GM12878 (cell line): ENCODE results near the gene TRPV3.
A peak's percentile ranks its signal among the peaks of the same experiment; 100 is the strongest.

Source experiments
- BMI1 ChIP-seq: fragments of 450-650 bp; IDR thresholded peaks from 2 replicates; pipeline ENCODE4 v1.6.1; 2016; ENCODE audit warnings: mild to moderate bottlenecking, moderate library complexity, borderline replicate concordance
- CBFB ChIP-seq: IDR thresholded peaks from 2 replicates; pipeline ENCODE4 v1.6.1; 2016; ENCODE audit warnings: antibody characterized with exemption, low read depth
- CREB1 ChIP-seq: IDR thresholded peaks from 2 replicates; pipeline ENCODE4 v1.6.1; 2012; ENCODE audit warnings: low read depth, mild to moderate bottlenecking, inconsistent platforms
- CREM ChIP-seq: IDR thresholded peaks from 2 replicates; pipeline ENCODE4 v1.6.1; 2014; ENCODE audit warnings: antibody characterized with exemption, low read depth
- EGR1 ChIP-seq, 2 experiments: IDR thresholded peaks; 1 replicate in 1 of 2; 2 replicates in 1 of 2; pipeline ENCODE4 v1.6.1; 2011 to 2012; ENCODE audit warnings: low read depth in 2 of 2, low read length in 2 of 2, borderline replicate concordance in 1 of 2, mild to moderate bottlenecking in 1 of 2, moderate library complexity in 1 of 2
- JUNB ChIP-seq: IDR thresholded peaks from 2 replicates; pipeline ENCODE4 v1.6.1; 2016; ENCODE audit warnings: antibody characterized with exemption, mild to moderate bottlenecking
- MYC ChIP-seq: IDR thresholded peaks from 2 replicates; pipeline ENCODE4 v1.6.1; 2011; ENCODE audit warnings: mild to moderate bottlenecking, low read length, moderate library complexity, inconsistent platforms; ENCODE audit not compliant: insufficient read depth, insufficient replicate concordance, insufficient read length, severe bottlenecking
- POLR2A ChIP-seq: IDR thresholded peaks from 2 replicates; pipeline ENCODE4 v1.6.1; 2011; ENCODE audit warnings: low read depth, mild to moderate bottlenecking, low read length
- TF ChIP-seq, protein P1 (sequence below): fragments of 150-350 bp; IDR thresholded peaks from 2 replicates; pipeline ENCODE4 v1.6.1; 2016; ENCODE audit warnings: low read depth, low read length
- TF ChIP-seq, protein P2 (sequence below): IDR thresholded peaks from 2 replicates; pipeline ENCODE4 v1.6.1; 2012; ENCODE audit warnings: low read depth, low read length, improper control_type of control experiment

DNA sequence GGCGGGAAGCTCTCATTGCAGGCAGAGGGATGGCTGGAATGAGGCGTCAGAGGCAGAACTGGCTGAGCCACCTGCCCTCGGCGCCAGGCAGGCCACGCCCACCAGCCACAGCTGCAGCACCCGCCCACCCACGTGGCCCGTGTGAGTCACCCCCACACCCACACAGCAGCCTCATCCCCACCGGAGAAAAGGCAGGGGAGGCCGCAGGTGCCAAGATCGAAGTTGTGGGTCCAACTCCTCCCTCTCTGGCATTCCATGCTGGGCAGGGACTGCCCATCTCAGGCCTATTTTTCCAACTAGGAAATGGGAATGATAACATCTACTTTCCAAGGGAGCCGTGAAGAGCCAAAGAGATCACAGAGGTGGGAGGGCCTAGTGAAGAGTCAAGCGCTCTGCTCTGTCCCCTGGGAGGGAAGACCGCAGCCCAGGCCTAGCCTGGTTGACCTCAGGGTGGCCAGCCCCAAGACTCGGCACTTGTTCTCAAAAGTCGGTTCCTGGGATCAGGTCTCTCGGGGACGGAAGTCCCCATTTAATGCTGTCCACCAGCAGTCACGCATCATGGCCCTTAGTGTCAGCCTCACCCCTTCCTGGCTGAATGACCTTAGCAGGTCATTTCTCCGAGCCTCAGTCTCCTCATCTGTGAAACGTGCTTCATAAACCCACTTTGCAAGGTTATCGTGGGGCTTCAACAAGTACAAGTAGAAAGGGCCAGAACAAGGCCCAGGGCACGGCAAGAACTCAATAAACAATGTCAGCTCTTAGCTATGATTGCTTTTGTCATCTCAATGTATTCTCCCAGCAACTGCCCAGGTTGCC lies at the start of gene TRPV3:
- TF ChIP-seq, protein P1, sequence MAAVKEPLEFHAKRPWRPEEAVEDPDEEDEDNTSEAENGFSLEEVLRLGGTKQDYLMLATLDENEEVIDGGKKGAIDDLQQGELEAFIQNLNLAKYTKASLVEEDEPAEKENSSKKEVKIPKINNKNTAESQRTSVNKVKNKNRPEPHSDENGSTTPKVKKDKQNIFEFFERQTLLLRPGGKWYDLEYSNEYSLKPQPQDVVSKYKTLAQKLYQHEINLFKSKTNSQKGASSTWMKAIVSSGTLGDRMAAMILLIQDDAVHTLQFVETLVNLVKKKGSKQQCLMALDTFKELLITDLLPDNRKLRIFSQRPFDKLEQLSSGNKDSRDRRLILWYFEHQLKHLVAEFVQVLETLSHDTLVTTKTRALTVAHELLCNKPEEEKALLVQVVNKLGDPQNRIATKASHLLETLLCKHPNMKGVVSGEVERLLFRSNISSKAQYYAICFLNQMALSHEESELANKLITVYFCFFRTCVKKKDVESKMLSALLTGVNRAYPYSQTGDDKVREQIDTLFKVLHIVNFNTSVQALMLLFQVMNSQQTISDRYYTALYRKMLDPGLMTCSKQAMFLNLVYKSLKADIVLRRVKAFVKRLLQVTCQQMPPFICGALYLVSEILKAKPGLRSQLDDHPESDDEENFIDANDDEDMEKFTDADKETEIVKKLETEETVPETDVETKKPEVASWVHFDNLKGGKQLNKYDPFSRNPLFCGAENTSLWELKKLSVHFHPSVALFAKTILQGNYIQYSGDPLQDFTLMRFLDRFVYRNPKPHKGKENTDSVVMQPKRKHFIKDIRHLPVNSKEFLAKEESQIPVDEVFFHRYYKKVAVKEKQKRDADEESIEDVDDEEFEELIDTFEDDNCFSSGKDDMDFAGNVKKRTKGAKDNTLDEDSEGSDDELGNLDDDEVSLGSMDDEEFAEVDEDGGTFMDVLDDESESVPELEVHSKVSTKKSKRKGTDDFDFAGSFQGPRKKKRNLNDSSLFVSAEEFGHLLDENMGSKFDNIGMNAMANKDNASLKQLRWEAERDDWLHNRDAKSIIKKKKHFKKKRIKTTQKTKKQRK = no peak
- TF ChIP-seq BMI1 (0 out of 2 replicates have a peak, but pooled peaks have one; percentile 17), CBFB (no peak), EGR1 (IDR thresholded peaks at IDR 0.05; ENCODE audit: borderline replicate concordance in 1 of 2, low read depth in 2 of 2, low read length in 2 of 2) (peak in 1 of 2 experiments; percentile 87; a peak in 2 of 3 replicates), CREM (peak; percentile 50; the same call in 1 of the 2 replicates), JUNB (peak; percentile 39), POLR2A (peak; percentile 59; the same call in 1 of the 2 replicates), MYC (no peak), CREB1 (0 out of 2 replicates have a peak, but pooled peaks have one; percentile 16)
- TF ChIP-seq, protein P2, sequence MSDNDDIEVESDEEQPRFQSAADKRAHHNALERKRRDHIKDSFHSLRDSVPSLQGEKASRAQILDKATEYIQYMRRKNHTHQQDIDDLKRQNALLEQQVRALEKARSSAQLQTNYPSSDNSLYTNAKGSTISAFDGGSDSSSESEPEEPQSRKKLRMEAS = peak; percentile 90
